Lung microvascular endothelial cell (primary cell): Measurements from ENCODE around the gene CACNA2D2. TPM values are rescaled to one million over a fixed set of nuclear protein-coding genes. Genes with fewer than 3 reads are reported as not detected.
A peak's percentile ranks its signal among the peaks of the same experiment; 100 is the strongest.

Source experiments
- DNase-seq, 2 donors: peaks; one replicate each; pipeline versions ENCODE4 v3.0.0 to v3.0.0-alpha.2; 2010; ENCODE audit warnings: low read depth in 2 of 2
- total RNA-seq: library from RNA; depleted of rRNA; stranded (reverse); fragments of >200 nt; gene quantifications from 2 replicates; pipeline ENCODE4 v1.2.1, GENCODE V29; 2014

Gene CACNA2D2
- total RNA-seq, 1 donor from 2014 or later = under 0.01 TPM

GRCh38 chr3:50327129-50327528, 176.3 kb downstream of the CACNA2D2 start:
- DNase-seq = no peak

- DNase-seq = no peak
Measured at GRCh38 chr3:50326182-50326541, 177.3 kb downstream of the CACNA2D2 start.

GRCh38 chr3:50325497-50326181, 177.8 kb downstream of the CACNA2D2 start:
- no peak for DNase-seq

- DNase-seq = no peak
Measured at GRCh38 chr3:50325113-50325480, 178.3 kb downstream of the CACNA2D2 start.

GRCh38 chr3:50324351-50325112, 178.9 kb downstream of the CACNA2D2 start:
- DNase-seq = peak; percentile 83 to 93

GRCh38 chr3:50323614-50324199, 179.7 kb downstream of the CACNA2D2 start:
- peak; percentile 94 to 97 for DNase-seq

- DNase-seq = peak; percentile 88 to 97
Measured at GRCh38 chr3:50323092-50323600, 180.3 kb downstream of the CACNA2D2 start.

- DNase-seq = peak; percentile 77 to 89
Measured at GRCh38 chr3:50322386-50323091, 180.9 kb downstream of the CACNA2D2 start, which contains the start of gene HYAL2. Gene HYAL2 (minus strand): TSS chr3:50322745. CDS start chr3:50320489, 2,256 bp downstream.

- no peak for DNase-seq
Measured at GRCh38 chr3:50322115-50322385, 181.4 kb downstream of the CACNA2D2 start.

GRCh38 chr3:50321336-50322114, 181.9 kb downstream of the CACNA2D2 start:
- peak; percentile 91 to 95 for DNase-seq

- peak; percentile 73 to 83 for DNase-seq
Measured at GRCh38 chr3:50320853-50321335, 182.5 kb downstream of the CACNA2D2 start.

GRCh38 chr3:50319894-50320625, 183.4 kb downstream of the CACNA2D2 start:
- peak; percentile 66 to 67 for DNase-seq

GRCh38 chr3:50319181-50319893, 184.1 kb downstream of the CACNA2D2 start:
- DNase-seq = peak in 1 of 2 donors; percentile 21

GRCh38 chr3:50318615-50319014, 184.8 kb downstream of the CACNA2D2 start:
- DNase-seq = no peak

GRCh38 chr3:50318163-50318562, 185.3 kb downstream of the CACNA2D2 start:
- no peak for DNase-seq

GRCh38 chr3:50317300-50317699, 186.1 kb downstream of the CACNA2D2 start:
- DNase-seq = no peak

GRCh38 chr3:50316657-50317242, 186.7 kb downstream of the CACNA2D2 start:
- DNase-seq = peak in 1 of 2 donors; percentile 85

- no peak for DNase-seq
Measured at GRCh38 chr3:50314816-50315215, 188.6 kb downstream of the CACNA2D2 start.

GRCh38 chr3:50314342-50314741, 189.1 kb downstream of the CACNA2D2 start:
- DNase-seq = no peak
